Prostate gland (tissue), 2 donors: ENCODE results near the gene DCTD.

Source experiments
- CTCF ChIP-seq, 4 experiments: fragments of 200-600 bp in 2 of 4; fragments of 450-650 bp in 2 of 4; sonication (generic) in 2 of 4; IDR thresholded peaks; 1 replicate in 3 of 4; 2 replicates in 1 of 4; pipeline ENCODE4 v1.5.1; 2016 to 2019; ENCODE audit warnings: antibody characterized with exemption in 4 of 4, mild to moderate bottlenecking in 2 of 4, moderate library complexity in 2 of 4
- POLR2A ChIP-seq: fragments of 450-650 bp; IDR thresholded peaks from one replicate; pipeline ENCODE4 v1.6.1; 2016; ENCODE audit warnings: antibody characterized with exemption, mild to moderate bottlenecking
- POLR2AphosphoS5 ChIP-seq: sonication (generic); formaldehyde crosslinking; IDR thresholded peaks from one replicate; pipeline ENCODE4 v1.6.1; 2017; ENCODE audit warnings: antibody characterized with exemption

GRCh38 chr4:182920676-182921075 is 3.5 kb upstream of the DCTD start:
- TF ChIP-seq CTCF (IDR thresholded peaks at IDR 0.05): no peak
- no peak for TF ChIP-seq POLR2A
- TF ChIP-seq POLR2AphosphoS5: no peak
